Liver (tissue), 9 donors: ENCODE results near the gene ZFP92. TPM values are rescaled to one million over a fixed set of nuclear protein-coding genes. Genes with fewer than 3 reads are reported as not detected.

Experiments used
- DNase-seq: peaks from one replicate; pipeline ENCODE4 v3.0.0-alpha.2; 2017; ENCODE audit warnings: low spot score
- H3K27ac ChIP-seq, 2 donors: one replicate each; pipeline ENCODE4 v1.7.0; 2013; ENCODE audit warnings: inconsistent platforms in 2 of 2, low read length in 2 of 2, control low read depth in 1 of 2, low read depth in 1 of 2, mild to moderate bottlenecking in 1 of 2
- H3K27me3 ChIP-seq, 4 donors: one replicate each; pipeline versions ENCODE4 v1.6.1 to v1.7.0; 2013; ENCODE audit warnings: low read length in 3 of 4, inconsistent platforms in 1 of 4, mild to moderate bottlenecking in 1 of 4, moderate library complexity in 1 of 4; ENCODE audit not compliant: control insufficient read depth in 4 of 4, insufficient read depth in 4 of 4
- H3K36me3 ChIP-seq, 4 donors: one replicate each; pipeline versions ENCODE4 v1.6.1 to v1.7.0; 2013; ENCODE audit warnings: low read length in 3 of 4, mild to moderate bottlenecking in 3 of 4, low read depth in 1 of 4, moderate library complexity in 1 of 4; ENCODE audit not compliant: control insufficient read depth in 4 of 4, insufficient read depth in 3 of 4
- H3K4me1 ChIP-seq, 4 donors: one replicate each; pipeline versions ENCODE4 v1.6.1 to v1.7.0; 2013; ENCODE audit warnings: low read length in 3 of 4, mild to moderate bottlenecking in 3 of 4, moderate library complexity in 1 of 4; ENCODE audit not compliant: control insufficient read depth in 4 of 4, insufficient read depth in 4 of 4
- H3K4me3 ChIP-seq, 3 donors: one replicate each; pipeline versions ENCODE4 v1.6.1 to v1.7.0; 2013; ENCODE audit warnings: low read length in 3 of 3, control low read depth in 1 of 3, low read depth in 1 of 3, mild to moderate bottlenecking in 1 of 3
- H3K9ac ChIP-seq, 2 donors: one replicate each; pipeline ENCODE4 v1.7.0; 2013; ENCODE audit warnings: low read length in 2 of 2, mild to moderate bottlenecking in 2 of 2, moderate library complexity in 2 of 2, control low read depth in 1 of 2, low read depth in 1 of 2
- H3K9me3 ChIP-seq, 4 donors: one replicate each; pipeline versions ENCODE4 v1.6.1 to v1.7.0; 2013; ENCODE audit warnings: low read length in 3 of 4; ENCODE audit not compliant: control insufficient read depth in 4 of 4
- FOXA2 ChIP-seq: IDR thresholded peaks from 2 replicates; pipeline ENCODE4 v1.6.1; 2016; ENCODE audit warnings: antibody characterized with exemption
- MAX ChIP-seq: IDR thresholded peaks from 2 replicates; pipeline ENCODE4 v1.6.1; 2016; ENCODE audit warnings: antibody characterized with exemption
- RAD21 ChIP-seq, 2 donors: IDR thresholded peaks; 2 replicates each; pipeline ENCODE4 v1.6.1; 2016; ENCODE audit warnings: antibody characterized with exemption in 2 of 2, mild to moderate bottlenecking in 2 of 2
- REST ChIP-seq: IDR thresholded peaks from 2 replicates; pipeline ENCODE4 v1.6.1; 2016; ENCODE audit warnings: antibody characterized with exemption, mild to moderate bottlenecking
- RXRA ChIP-seq, 2 donors: IDR thresholded peaks; 2 replicates each; pipeline ENCODE4 v1.6.1; 2017 to 2018; ENCODE audit warnings: antibody characterized with exemption in 2 of 2, mild to moderate bottlenecking in 1 of 2
- SP1 ChIP-seq: IDR thresholded peaks from 2 replicates; pipeline ENCODE4 v1.6.1; 2018; ENCODE audit warnings: antibody characterized with exemption, mild to moderate bottlenecking
- TAF1 ChIP-seq: conservative IDR thresholded peaks from 2 replicates; pipeline ENCODE4 v1.6.1; 2016; ENCODE audit warnings: antibody characterized with exemption, mild to moderate bottlenecking
- ZBTB33 ChIP-seq: IDR thresholded peaks from 2 replicates; pipeline ENCODE4 v1.6.1; 2016; ENCODE audit warnings: antibody characterized with exemption
- WGBS: extraction: QIAGEN DNeasy Blood & Tissue Kit; methylation state at CpG from one replicate; pipeline ENCODE4 v1.1.7; 2013; 5-methylcytosine and 5-hydroxymethylcytosine counted together
- polyA plus RNA-seq, 2 donors: library from polyadenylated mRNA; stranded (reverse) in 1 of 2; unstranded in 1 of 2; fragments of 200-250 nt in 1 of 2; fragments of >200 nt in 1 of 2; fragmentation: Nextera tagmentation in 1 of 2; extraction: Ambion mirVana in 1 of 2; gene quantifications; one replicate each; pipeline versions ENCODE4 v1.2.1 to v1.2.3, GENCODE V29; 2013 to 2015
- total RNA-seq, 2 donors: library from RNA; depleted of rRNA; stranded (reverse); fragments of >200 nt; gene quantifications; one replicate each; pipeline ENCODE4 v1.2.3, GENCODE V29; 2014
- TF ChIP-seq, protein P1 (sequence below): IDR thresholded peaks from 2 replicates; pipeline ENCODE4 v1.6.1; 2016; ENCODE audit warnings: antibody characterized with exemption
- TF ChIP-seq, protein P2 (sequence below): fragments of 150-350 bp; IDR thresholded peaks from 2 replicates; pipeline ENCODE4 v1.5.1; 2017; ENCODE audit warnings: improper control_type of control experiment, low read depth, low read length; ENCODE audit not compliant: missing input control
- donor health status: healthy.
- donor health status: healthy.
- donor health status: healthy.
- donor health status: healthy.
- donor health status: healthy.

The ZFP92 gene
- total and polyA plus RNA-seq, 4 donors: 0.24 to 1.3 (median 0.44) TPM

DNA sequence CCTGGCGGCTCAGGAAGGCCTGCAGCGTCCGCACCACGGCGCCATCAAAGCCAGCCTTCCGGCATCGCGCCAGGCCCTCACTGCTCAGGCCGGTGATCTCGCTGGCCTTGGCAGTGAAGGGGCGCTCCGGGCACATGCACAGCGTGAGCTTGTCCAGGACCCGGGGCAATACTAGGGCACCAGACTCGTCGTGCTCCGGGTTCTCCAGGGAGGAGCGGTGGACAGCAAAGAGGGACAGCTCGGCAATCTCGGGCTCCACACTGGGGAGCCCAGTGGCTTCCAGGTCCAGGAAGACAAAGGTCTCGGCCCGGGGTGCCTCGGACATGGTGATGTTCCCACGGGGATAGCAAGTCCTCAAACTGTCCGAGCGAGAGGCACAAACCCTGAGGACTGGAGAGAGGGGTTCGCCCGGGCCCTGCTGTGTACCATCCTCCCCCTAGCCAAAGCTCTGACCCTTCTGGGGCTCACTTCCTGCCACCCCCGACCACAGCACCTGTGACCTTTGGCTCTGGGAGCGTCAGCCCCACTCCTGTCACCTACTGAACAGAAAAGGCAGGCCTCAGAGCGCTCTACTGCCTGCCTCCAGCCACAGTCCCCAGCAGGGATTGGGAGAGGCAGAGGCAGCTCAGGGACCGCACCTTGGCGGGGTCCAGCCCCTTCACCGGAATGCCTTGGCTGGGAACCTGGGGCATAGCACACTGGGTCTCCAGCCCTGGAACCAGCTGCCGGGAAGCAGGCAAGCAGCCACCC lies 34.0 kb downstream of the ZFP92 start:
- TF ChIP-seq SP1 (no peak), MAX (no peak), RAD21 (IDR thresholded peaks at IDR 0.05) (no peak), ZBTB33 (no peak), RXRA (IDR thresholded peaks at IDR 0.05) (no peak), TAF1 (no peak)
- TF ChIP-seq, protein P1, sequence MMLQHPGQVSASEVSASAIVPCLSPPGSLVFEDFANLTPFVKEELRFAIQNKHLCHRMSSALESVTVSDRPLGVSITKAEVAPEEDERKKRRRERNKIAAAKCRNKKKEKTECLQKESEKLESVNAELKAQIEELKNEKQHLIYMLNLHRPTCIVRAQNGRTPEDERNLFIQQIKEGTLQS: no peak
- TF ChIP-seq, protein P2, sequence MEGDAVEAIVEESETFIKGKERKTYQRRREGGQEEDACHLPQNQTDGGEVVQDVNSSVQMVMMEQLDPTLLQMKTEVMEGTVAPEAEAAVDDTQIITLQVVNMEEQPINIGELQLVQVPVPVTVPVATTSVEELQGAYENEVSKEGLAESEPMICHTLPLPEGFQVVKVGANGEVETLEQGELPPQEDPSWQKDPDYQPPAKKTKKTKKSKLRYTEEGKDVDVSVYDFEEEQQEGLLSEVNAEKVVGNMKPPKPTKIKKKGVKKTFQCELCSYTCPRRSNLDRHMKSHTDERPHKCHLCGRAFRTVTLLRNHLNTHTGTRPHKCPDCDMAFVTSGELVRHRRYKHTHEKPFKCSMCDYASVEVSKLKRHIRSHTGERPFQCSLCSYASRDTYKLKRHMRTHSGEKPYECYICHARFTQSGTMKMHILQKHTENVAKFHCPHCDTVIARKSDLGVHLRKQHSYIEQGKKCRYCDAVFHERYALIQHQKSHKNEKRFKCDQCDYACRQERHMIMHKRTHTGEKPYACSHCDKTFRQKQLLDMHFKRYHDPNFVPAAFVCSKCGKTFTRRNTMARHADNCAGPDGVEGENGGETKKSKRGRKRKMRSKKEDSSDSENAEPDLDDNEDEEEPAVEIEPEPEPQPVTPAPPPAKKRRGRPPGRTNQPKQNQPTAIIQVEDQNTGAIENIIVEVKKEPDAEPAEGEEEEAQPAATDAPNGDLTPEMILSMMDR: no peak
- H3K27ac ChIP-seq: no peak overlapping the region
- no peaks in the 10 kb centered on the region for H3K9me3 ChIP-seq
- H3K36me3 ChIP-seq: peaks cover 0 to 3% (median 0%) of the 10 kb centered on the region in 4 donors
- no peaks in the 10 kb centered on the region for H3K4me1 ChIP-seq
- H3K27me3 ChIP-seq: no peaks in the 10 kb centered on the region
- no peak for DNase-seq
- H3K9ac ChIP-seq: no peak overlapping the region
- H3K4me3 ChIP-seq: no peak overlapping the region
- 92% methylated on average over 35 of the region's 35 CpGs for WGBS

GRCh38 chrX:153445856-153446635 lies 34.8 kb downstream of the ZFP92 start, which contains the start of gene TREX2:
TREX2 (minus strand) TSS chrX:153446056; CDS start chrX:153445430, 626 bp downstream.
- WGBS: 90% methylated on average over 30 of the region's 30 CpGs
- no peak for DNase-seq
- H3K27me3 ChIP-seq: no peaks in the 10 kb centered on the region
- H3K9ac ChIP-seq: no peak within 1 kb of the TSS
- TF ChIP-seq REST (no peak), MAX (no peak), SP1 (no peak), FOXA2 (no peak)
- TF ChIP-seq, protein P1: no peak
- TF ChIP-seq, protein P2: no peak
- H3K9me3 ChIP-seq: no peaks in the 10 kb centered on the region
- H3K4me3 ChIP-seq: no peak within 1 kb of the TSS
- no peaks in the 10 kb centered on the region for H3K4me1 ChIP-seq
- no peak within 1 kb of the TSS for H3K27ac ChIP-seq
- peaks cover 0 to 3% (median 0%) of the 10 kb centered on the region in 4 donors for H3K36me3 ChIP-seq
